ENCODE data around the gene ZNF805.

DNA sequence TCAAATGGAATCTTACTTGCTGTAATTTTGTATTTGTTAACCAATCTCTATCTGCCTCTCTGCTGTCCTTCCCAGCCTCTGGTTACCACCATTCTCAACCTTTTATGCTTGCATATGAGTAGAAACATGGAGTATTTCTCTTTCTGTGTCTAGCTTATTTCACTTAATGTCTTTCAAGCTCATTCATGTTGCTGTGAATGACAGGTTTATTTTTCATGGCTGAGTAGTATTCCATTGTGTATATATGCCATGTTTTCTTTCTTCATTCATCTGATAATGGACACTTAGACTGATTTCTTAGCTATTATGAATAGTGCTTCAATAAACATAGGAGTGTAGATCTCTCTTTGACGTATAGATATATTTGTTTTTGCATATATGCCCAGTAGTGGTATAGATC, 53.3 kb downstream of the ZNF805 start:
- TF ChIP-seq, protein P1, sequence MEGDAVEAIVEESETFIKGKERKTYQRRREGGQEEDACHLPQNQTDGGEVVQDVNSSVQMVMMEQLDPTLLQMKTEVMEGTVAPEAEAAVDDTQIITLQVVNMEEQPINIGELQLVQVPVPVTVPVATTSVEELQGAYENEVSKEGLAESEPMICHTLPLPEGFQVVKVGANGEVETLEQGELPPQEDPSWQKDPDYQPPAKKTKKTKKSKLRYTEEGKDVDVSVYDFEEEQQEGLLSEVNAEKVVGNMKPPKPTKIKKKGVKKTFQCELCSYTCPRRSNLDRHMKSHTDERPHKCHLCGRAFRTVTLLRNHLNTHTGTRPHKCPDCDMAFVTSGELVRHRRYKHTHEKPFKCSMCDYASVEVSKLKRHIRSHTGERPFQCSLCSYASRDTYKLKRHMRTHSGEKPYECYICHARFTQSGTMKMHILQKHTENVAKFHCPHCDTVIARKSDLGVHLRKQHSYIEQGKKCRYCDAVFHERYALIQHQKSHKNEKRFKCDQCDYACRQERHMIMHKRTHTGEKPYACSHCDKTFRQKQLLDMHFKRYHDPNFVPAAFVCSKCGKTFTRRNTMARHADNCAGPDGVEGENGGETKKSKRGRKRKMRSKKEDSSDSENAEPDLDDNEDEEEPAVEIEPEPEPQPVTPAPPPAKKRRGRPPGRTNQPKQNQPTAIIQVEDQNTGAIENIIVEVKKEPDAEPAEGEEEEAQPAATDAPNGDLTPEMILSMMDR (IDR thresholded peaks at IDR 0.05), result no peak
- TF ChIP-seq EP300 (IDR thresholded peaks at IDR 0.05), result no peak
- TF ChIP-seq POLR2A (IDR thresholded peaks at IDR 0.05), result no peak
- no peak for TF ChIP-seq POLR2AphosphoS5 (IDR thresholded peaks at IDR 0.05)

Data from gastroesophageal sphincter (tissue), 3 donors.